IMR-90 (cell line): ENCODE results near the gene PARD3. TPM values are rescaled to one million over a fixed set of nuclear protein-coding genes. Genes with fewer than 3 reads are reported as not detected.

Experiments used
- ATAC-seq: fragments of 200-7000 bp; cut with Tn5 transposase; 2 replicates; pipeline ENCODE4 v1.9.1; 2020; ENCODE audit warnings: low read depth, mild to moderate bottlenecking, moderate library complexity
- BruUV-seq: library from RNA; stranded (reverse); fragments of 400-500 nt; replicated peaks from 2 replicates; lab custom pipeline; 2021; lab: Mats Ljungman, UMichigan
- CTCF ChIA-PET: fragments of 300-600 bp; formaldehyde crosslinking; extraction: SDS; loops from one replicate; lab custom pipeline; 2021; ENCODE audit warnings: antibody characterized with exemption; lab: Yijun Ruan, JAX
- POLR2A ChIA-PET: fragments of 300-600 bp; sonication (Branson Sonifier 250); formaldehyde crosslinking; loops from one replicate; lab custom pipeline; 2022; ENCODE audit warnings: antibody characterized with exemption; ENCODE audit not compliant: unreplicated experiment; lab: Charles Lee
- DNase-seq: peaks from one replicate; pipeline ENCODE4 v3.0.0; 2013
- H2AFZ ChIP-seq: replicated peaks from 2 replicates; pipeline ENCODE3; 2013; ENCODE audit warnings: low read length, mild to moderate bottlenecking; ENCODE audit not compliant: poor library complexity
- H2AK5ac ChIP-seq: 2 replicates; pipeline ENCODE4 v1.6.1; 2013; ENCODE audit warnings: low read depth, low read length, inconsistent platforms
- H2AK9ac ChIP-seq: replicated peaks from 2 replicates; pipeline ENCODE3; 2013; ENCODE audit warnings: mild to moderate bottlenecking, low read depth, low read length, moderate library complexity; ENCODE audit not compliant: poor library complexity
- H2BK120ac ChIP-seq: 2 replicates; pipeline ENCODE4 v1.6.1; 2013; ENCODE audit warnings: low read depth, low read length, inconsistent platforms
- H2BK15ac ChIP-seq: 3 replicates; pipeline ENCODE4 v1.6.1; 2013; ENCODE audit warnings: low read depth, low read length, inconsistent platforms
- H2BK20ac ChIP-seq: 2 replicates; pipeline ENCODE4 v1.6.1; 2013; ENCODE audit warnings: low read depth, mild to moderate bottlenecking, inconsistent platforms, low read length, moderate library complexity
- H2BK5ac ChIP-seq: 2 replicates; pipeline ENCODE4 v1.6.1; 2013; ENCODE audit warnings: mild to moderate bottlenecking, low read depth, low read length, inconsistent platforms; ENCODE audit not compliant: poor library complexity, severe bottlenecking
- H3K14ac ChIP-seq: replicated peaks from 2 replicates; pipeline ENCODE4 v1.6.1; 2013; ENCODE audit warnings: low read depth, low read length, inconsistent platforms
- H3K18ac ChIP-seq: 2 replicates; pipeline ENCODE4 v1.6.1; 2013; ENCODE audit warnings: low read depth, low read length, control low read depth
- H3K23ac ChIP-seq: 2 replicates; pipeline ENCODE4 v1.6.1; 2013; ENCODE audit warnings: low read depth, low read length, inconsistent platforms
- H3K27ac ChIP-seq: 2 replicates; pipeline ENCODE4 v1.5.1; 2013; ENCODE audit warnings: mild to moderate bottlenecking, control low read depth, low read length; ENCODE audit not compliant: insufficient read depth
- H3K27me3 ChIP-seq: 2 replicates; pipeline ENCODE4 v1.6.1; 2013; ENCODE audit warnings: low read length; ENCODE audit not compliant: control insufficient read depth, insufficient read depth
- H3K36me3 ChIP-seq: 2 replicates; pipeline ENCODE4 v1.6.1; 2013; ENCODE audit warnings: low read length, mixed read lengths; ENCODE audit not compliant: control insufficient read depth, insufficient read depth
- H3K4ac ChIP-seq: 2 replicates; pipeline ENCODE4 v1.6.1; 2013; ENCODE audit warnings: low read depth, low read length, inconsistent platforms
- H3K4me1 ChIP-seq: 2 replicates; pipeline ENCODE4 v1.6.1; 2013; ENCODE audit warnings: low read length, mixed read lengths; ENCODE audit not compliant: control insufficient read depth, insufficient read depth
- H3K4me2 ChIP-seq: 2 replicates; pipeline ENCODE4 v1.6.1; 2013; ENCODE audit warnings: low read depth, mild to moderate bottlenecking, control low read depth, low read length, moderate library complexity
- H3K4me3 ChIP-seq: 2 replicates; pipeline ENCODE4 v1.5.1; 2013; ENCODE audit warnings: low read depth, mild to moderate bottlenecking, control low read depth, low read length, moderate library complexity; ENCODE audit not compliant: insufficient read depth
- H3K56ac ChIP-seq: 2 replicates; pipeline ENCODE4 v1.6.1; 2013; ENCODE audit warnings: low read length, inconsistent platforms; ENCODE audit not compliant: insufficient read depth; ENCODE audit errors: extremely low read depth
- H3K79me1 ChIP-seq, 2 experiments: 2 replicates each; pipeline ENCODE4 v1.6.1; 2013; ENCODE audit warnings: low read length in 2 of 2, inconsistent platforms in 1 of 2, low read depth in 1 of 2
- H3K9ac ChIP-seq: 2 replicates; pipeline ENCODE4 v1.6.1; 2013; ENCODE audit warnings: low read depth, low read length, control low read depth
- H3K9me1 ChIP-seq: 2 replicates; pipeline ENCODE4 v1.6.1; 2013; ENCODE audit warnings: low read length, inconsistent platforms; ENCODE audit not compliant: insufficient read depth
- H3K9me3 ChIP-seq: 2 replicates; pipeline ENCODE4 v1.6.1; 2013; ENCODE audit warnings: low read length; ENCODE audit not compliant: control insufficient read depth, insufficient read depth
- H4K20me1 ChIP-seq: 2 replicates; pipeline ENCODE4 v1.6.1; 2013; ENCODE audit warnings: low read length, inconsistent platforms; ENCODE audit not compliant: insufficient read depth
- H4K5ac ChIP-seq: 2 replicates; pipeline ENCODE4 v1.6.1; 2013; ENCODE audit warnings: mild to moderate bottlenecking, low read depth, low read length, control low read depth
- H4K8ac ChIP-seq, 2 experiments: 2 replicates each; pipeline ENCODE4 v1.6.1; 2013; ENCODE audit warnings: low read depth in 2 of 2, low read length in 2 of 2, control low read depth in 1 of 2, inconsistent platforms in 1 of 2
- H4K91ac ChIP-seq: 2 replicates; pipeline ENCODE4 v1.6.1; 2013; ENCODE audit warnings: low read depth, low read length, inconsistent platforms; ENCODE audit not compliant: insufficient read depth
- CEBPB ChIP-seq: IDR thresholded peaks from 2 replicates; pipeline ENCODE4 v1.6.1; 2012; ENCODE audit warnings: low read depth, low read length, improper control_type of control experiment
- MAZ ChIP-seq: IDR thresholded peaks from 2 replicates; pipeline ENCODE4 v1.6.1; 2012; ENCODE audit warnings: low read depth, mild to moderate bottlenecking, low read length, improper control_type of control experiment, moderate library complexity, borderline replicate concordance
- MXI1 ChIP-seq: IDR thresholded peaks from 2 replicates; pipeline ENCODE4 v1.6.1; 2012; ENCODE audit warnings: low read depth, mild to moderate bottlenecking, low read length, moderate library complexity, borderline replicate concordance
- POLR2A ChIP-seq: IDR thresholded peaks from 2 replicates; pipeline ENCODE4 v1.6.1; 2012; ENCODE audit warnings: mild to moderate bottlenecking, low read depth, low read length
- RAD21 ChIP-seq: IDR thresholded peaks from 2 replicates; pipeline ENCODE4 v1.6.1; 2012; ENCODE audit warnings: low read length, improper control_type of control experiment
- RFX5 ChIP-seq: IDR thresholded peaks from 2 replicates; pipeline ENCODE4 v1.8.0; 2012; ENCODE audit warnings: low read depth, mild to moderate bottlenecking, low read length, moderate library complexity
- SMC3 ChIP-seq: fragments of 150-350 bp; IDR thresholded peaks from 2 replicates; pipeline ENCODE4 v1.6.1; 2016; ENCODE audit warnings: low read depth, mild to moderate bottlenecking, antibody characterized with exemption, low read length, moderate library complexity
- WGBS, 2 experiments: methylation state at CpG; one replicate each; pipeline versions ENCODE4 v1.1.5 to v1.1.7; 2013; ENCODE audit warnings: missing lambda C conversion rate in 2 of 2; ENCODE audit not compliant: insufficient read length in 1 of 2; ENCODE audit errors: extremely low coverage in 2 of 2; 5-methylcytosine and 5-hydroxymethylcytosine counted together
- dilution Hi-C: fragments of 300-500 bp; cut with HindIII; formaldehyde crosslinking; loops from one replicate; pipeline ENCODE4 v1.14.3; 2018; ENCODE audit warnings: low sequenced_read_pairs; ENCODE audit not compliant: unreplicated experiment
- in situ Hi-C: fragments of 300-500 bp; cut with MboI; formaldehyde crosslinking; loops from 3 replicates; pipeline ENCODE4 v1.14.3; 2019; ENCODE audit warnings: low sequenced_read_pairs, inconsistent platforms, mixed read lengths
- intact Hi-C: fragments of 100-400 bp; cut with micrococcal nuclease; formaldehyde crosslinking; loops from 2 replicates; pipeline ENCODE4 v1.10.0; 2022
- polyA plus RNA-seq, 3 experiments: library from polyadenylated mRNA; depleted of rRNA; stranded (reverse); fragments of >200 nt; gene quantifications; 2 replicates each; pipeline ENCODE4 v1.2.3, GENCODE V29; 2012; ENCODE audit warnings: low replicate concordance in 1 of 3
- total RNA-seq: library from RNA; depleted of rRNA; stranded (reverse); fragments of >200 nt; gene quantifications from 2 replicates; pipeline ENCODE4 v1.2.3, GENCODE V29; 2012
- TF ChIP-seq, protein P1 (sequence below): conservative IDR thresholded peaks from 2 replicates; pipeline ENCODE4 v1.5.1; 2012; ENCODE audit warnings: mild to moderate bottlenecking, low read depth, low read length, improper control_type of control experiment
- TF ChIP-seq, protein P2 (sequence below): fragments of 150-350 bp; IDR thresholded peaks from 2 replicates; pipeline ENCODE4 v1.6.1; 2016; ENCODE audit warnings: low read depth, mild to moderate bottlenecking, low read length, moderate library complexity, borderline replicate concordance

Gene PARD3
- total and polyA plus RNA-seq, 2 of the 4 experiments (the other 2 are of a cell fraction) = 14.6 to 37.5 TPM

DNA sequence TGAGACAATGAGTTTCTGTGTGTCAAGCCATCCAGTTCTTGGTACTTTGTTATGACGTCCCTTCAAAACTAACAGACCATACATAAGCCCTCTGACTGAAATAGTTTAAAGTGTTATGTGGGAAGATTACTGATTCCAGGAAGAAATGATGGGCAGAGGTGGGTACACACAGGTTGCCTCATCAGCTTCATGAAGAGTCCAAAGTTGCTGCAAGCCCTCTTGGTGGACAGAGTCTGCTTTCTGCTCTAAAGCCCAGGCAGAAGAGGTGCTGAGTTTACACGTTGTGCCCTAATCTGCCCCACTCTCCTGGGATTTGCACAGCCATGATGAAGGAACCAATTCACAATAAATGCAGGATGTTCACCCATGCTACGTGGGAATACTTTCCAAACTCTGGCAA is 187.4 kb downstream of the PARD3 start:
- Histone ChIP-seq H2BK20ac (no peak overlapping the region), H3K18ac (no peak overlapping the region), H3K27me3 (no peaks in the 10 kb centered on the region), H2AK5ac (no peak overlapping the region), H2AK9ac (no peak overlapping the region), H4K20me1 (no peaks in the 10 kb centered on the region; the same call in 1 of the 2 replicates), H3K36me3 (no peaks in the 10 kb centered on the region), H3K27ac (no peak overlapping the region), H2BK5ac (no peak overlapping the region), H3K14ac (no peak overlapping the region), H3K4me1 (no peaks in the 10 kb centered on the region), H3K9me3 (no peaks in the 10 kb centered on the region), H3K9me1 (peaks cover 17% of the 10 kb centered on the region; the same call in 1 of the 2 replicates), H2BK15ac (no peak overlapping the region), H2AFZ (no peak overlapping the region), H3K79me1 (peaks cover 6 to 19% of the 10 kb centered on the region in 2 experiments; a peak in 3 of 4 replicates), H3K23ac (no peak overlapping the region), H3K4ac (no peak overlapping the region), H3K9ac (no peak overlapping the region), H3K56ac (no peak overlapping the region), H2BK120ac (no peak overlapping the region), H3K4me2 (no peak overlapping the region), H4K5ac (no peak overlapping the region), H4K91ac (no peak overlapping the region), H3K4me3 (no peak overlapping the region), H4K8ac (no peak overlapping the region)
- no peak for DNase-seq
- ChIA-PET CTCF (no interaction called here), POLR2A (no interaction called here)
- no peak for ATAC-seq
- 80% methylated on average over 1 of the region's 3 CpGs; no CpG with 5 or more reads in 1 of the 2 experiments for WGBS, 2 experiments
- BruUV-seq = no TSS peak
- dilution Hi-C loops = no loop called here
- TF ChIP-seq, protein P1, sequence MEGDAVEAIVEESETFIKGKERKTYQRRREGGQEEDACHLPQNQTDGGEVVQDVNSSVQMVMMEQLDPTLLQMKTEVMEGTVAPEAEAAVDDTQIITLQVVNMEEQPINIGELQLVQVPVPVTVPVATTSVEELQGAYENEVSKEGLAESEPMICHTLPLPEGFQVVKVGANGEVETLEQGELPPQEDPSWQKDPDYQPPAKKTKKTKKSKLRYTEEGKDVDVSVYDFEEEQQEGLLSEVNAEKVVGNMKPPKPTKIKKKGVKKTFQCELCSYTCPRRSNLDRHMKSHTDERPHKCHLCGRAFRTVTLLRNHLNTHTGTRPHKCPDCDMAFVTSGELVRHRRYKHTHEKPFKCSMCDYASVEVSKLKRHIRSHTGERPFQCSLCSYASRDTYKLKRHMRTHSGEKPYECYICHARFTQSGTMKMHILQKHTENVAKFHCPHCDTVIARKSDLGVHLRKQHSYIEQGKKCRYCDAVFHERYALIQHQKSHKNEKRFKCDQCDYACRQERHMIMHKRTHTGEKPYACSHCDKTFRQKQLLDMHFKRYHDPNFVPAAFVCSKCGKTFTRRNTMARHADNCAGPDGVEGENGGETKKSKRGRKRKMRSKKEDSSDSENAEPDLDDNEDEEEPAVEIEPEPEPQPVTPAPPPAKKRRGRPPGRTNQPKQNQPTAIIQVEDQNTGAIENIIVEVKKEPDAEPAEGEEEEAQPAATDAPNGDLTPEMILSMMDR = no peak
- TF ChIP-seq SMC3 (no peak), RFX5 (no peak), MAZ (no peak), RAD21 (no peak), MXI1 (no peak), POLR2A (no peak), CEBPB (no peak)
- TF ChIP-seq, protein P2, sequence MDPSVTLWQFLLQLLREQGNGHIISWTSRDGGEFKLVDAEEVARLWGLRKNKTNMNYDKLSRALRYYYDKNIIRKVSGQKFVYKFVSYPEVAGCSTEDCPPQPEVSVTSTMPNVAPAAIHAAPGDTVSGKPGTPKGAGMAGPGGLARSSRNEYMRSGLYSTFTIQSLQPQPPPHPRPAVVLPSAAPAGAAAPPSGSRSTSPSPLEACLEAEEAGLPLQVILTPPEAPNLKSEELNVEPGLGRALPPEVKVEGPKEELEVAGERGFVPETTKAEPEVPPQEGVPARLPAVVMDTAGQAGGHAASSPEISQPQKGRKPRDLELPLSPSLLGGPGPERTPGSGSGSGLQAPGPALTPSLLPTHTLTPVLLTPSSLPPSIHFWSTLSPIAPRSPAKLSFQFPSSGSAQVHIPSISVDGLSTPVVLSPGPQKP = no peak
- intact Hi-C loops = loop anchor here (10.0 kb wide), 1 partner anchor 253 kb away; no protein-coding TSS in a partner anchor
- in situ Hi-C loops = loop anchor here (25.0 kb wide), 1 partner anchor 840 kb away; no protein-coding TSS in a partner anchor
